MCF 10A (cell line): ENCODE data around the gene CHRNA5. TPM values are rescaled to one million over a fixed set of nuclear protein-coding genes. Genes with fewer than 3 reads are reported as not detected.

Experiments used
- BruUV-seq: library from RNA; stranded (reverse); fragments of 400-500 nt; replicated peaks from 2 replicates; lab custom pipeline; 2021; lab: Mats Ljungman, UMichigan
- CTCF ChIA-PET: fragments of 300-600 bp; sonication (Branson Sonifier 250); formaldehyde crosslinking; extraction: SDS; loops from one replicate; lab custom pipeline; 2021; ENCODE audit warnings: antibody characterized with exemption, inconsistent platforms; lab: Yijun Ruan, JAX
- POLR2A ChIA-PET: fragments of 300-600, 350-650 bp; sonication (Branson Sonifier 250); formaldehyde crosslinking; extraction: SDS; loops from one replicate; lab custom pipeline; 2020; ENCODE audit warnings: antibody characterized with exemption, inconsistent platforms; lab: Yijun Ruan, JAX
- DNase-seq: peaks from one replicate; pipeline ENCODE4 v3.0.0-alpha.2; 2018; ENCODE audit not compliant: unreplicated experiment
- H3K27ac Mint-ChIP-seq: one replicate; pipeline ENCODE4 v1.8.0; 2022; ENCODE audit warnings: mild to moderate bottlenecking, low read depth, mixed read lengths; ENCODE audit not compliant: unreplicated experiment
- H3K27me3 Mint-ChIP-seq: one replicate; pipeline ENCODE4 v1.8.0; 2022; ENCODE audit warnings: mixed read lengths; ENCODE audit not compliant: insufficient read depth, unreplicated experiment
- H3K36me3 Mint-ChIP-seq: one replicate; pipeline ENCODE4 v1.8.0; 2022; ENCODE audit warnings: mild to moderate bottlenecking, moderate library complexity, mixed read lengths; ENCODE audit not compliant: insufficient read depth, unreplicated experiment
- H3K4me1 Mint-ChIP-seq: one replicate; pipeline ENCODE4 v1.8.0; 2022; ENCODE audit warnings: mixed read lengths; ENCODE audit not compliant: insufficient read depth, unreplicated experiment
- H3K4me3 Mint-ChIP-seq: one replicate; pipeline ENCODE4 v1.8.0; 2022; ENCODE audit warnings: mild to moderate bottlenecking, moderate library complexity, mixed read lengths; ENCODE audit not compliant: unreplicated experiment
- H3K9me3 Mint-ChIP-seq: one replicate; pipeline ENCODE4 v1.8.0; 2022; ENCODE audit warnings: mixed read lengths; ENCODE audit not compliant: unreplicated experiment
- intact Hi-C: fragments of 100-400 bp; cut with micrococcal nuclease; formaldehyde crosslinking; loops from 2 replicates; pipeline ENCODE4 v1.14.1; 2022
- total RNA-seq: library from RNA; stranded (reverse); gene quantifications from 2 replicates; pipeline ENCODE4 v1.2.3, GENCODE V29; 2022
- TF ChIP-seq, protein P1 (sequence below): fragments of 200-600 bp; IDR thresholded peaks from one replicate; pipeline ENCODE4 v1.8.0; 2022; ENCODE audit warnings: antibody characterized with exemption, mild to moderate bottlenecking; ENCODE audit not compliant: unreplicated experiment

Gene CHRNA5
- total RNA-seq, 1 experiment from 2014 or later, result 2.3 TPM

DNA sequence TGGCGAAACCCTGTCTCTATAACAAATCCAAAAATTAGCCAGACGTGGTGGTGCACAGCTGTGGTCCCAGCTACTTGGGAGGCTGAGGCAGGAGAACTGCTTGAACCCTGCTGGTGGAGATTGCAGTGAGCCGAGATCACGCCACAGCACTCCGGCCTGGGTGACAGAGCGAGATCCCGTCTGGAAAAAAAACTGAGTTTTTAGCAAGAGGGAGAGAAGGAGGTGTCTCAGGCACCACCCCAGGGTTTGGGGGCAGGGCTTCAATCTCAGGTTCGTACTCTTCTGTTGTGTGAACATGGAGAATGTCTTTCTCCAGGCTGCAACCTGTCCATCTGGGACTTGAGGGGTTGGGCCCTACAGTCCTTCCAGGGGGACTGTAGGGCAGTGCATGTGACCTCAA is 52.7 kb downstream of the CHRNA5 start:
- H3K9me3 Mint-ChIP-seq, result no peaks in the 10 kb centered on the region
- no peak overlapping the region for H3K27ac Mint-ChIP-seq
- intact Hi-C loops, result loop anchor here (1.0 kb wide), 2 partner anchors 91 to 133 kb away; no protein-coding TSS in a partner anchor
- ChIA-PET CTCF (interaction anchor here (0.7 to 3.2 kb wide), 6 partner anchors 10 to 94 kb away, joined by 3 to 21 read pairs (median 4); no protein-coding TSS in a partner anchor), POLR2A (interaction anchor here (0.7 kb wide), 1 partner anchor 42 kb away, joined by 3 read pairs; no protein-coding TSS in a partner anchor)
- H3K36me3 Mint-ChIP-seq, result no peaks in the 10 kb centered on the region
- DNase-seq, result no peak
- no peak overlapping the region for H3K4me3 Mint-ChIP-seq
- no TSS peak for BruUV-seq
- no peaks in the 10 kb centered on the region for H3K4me1 Mint-ChIP-seq
- TF ChIP-seq, protein P1, sequence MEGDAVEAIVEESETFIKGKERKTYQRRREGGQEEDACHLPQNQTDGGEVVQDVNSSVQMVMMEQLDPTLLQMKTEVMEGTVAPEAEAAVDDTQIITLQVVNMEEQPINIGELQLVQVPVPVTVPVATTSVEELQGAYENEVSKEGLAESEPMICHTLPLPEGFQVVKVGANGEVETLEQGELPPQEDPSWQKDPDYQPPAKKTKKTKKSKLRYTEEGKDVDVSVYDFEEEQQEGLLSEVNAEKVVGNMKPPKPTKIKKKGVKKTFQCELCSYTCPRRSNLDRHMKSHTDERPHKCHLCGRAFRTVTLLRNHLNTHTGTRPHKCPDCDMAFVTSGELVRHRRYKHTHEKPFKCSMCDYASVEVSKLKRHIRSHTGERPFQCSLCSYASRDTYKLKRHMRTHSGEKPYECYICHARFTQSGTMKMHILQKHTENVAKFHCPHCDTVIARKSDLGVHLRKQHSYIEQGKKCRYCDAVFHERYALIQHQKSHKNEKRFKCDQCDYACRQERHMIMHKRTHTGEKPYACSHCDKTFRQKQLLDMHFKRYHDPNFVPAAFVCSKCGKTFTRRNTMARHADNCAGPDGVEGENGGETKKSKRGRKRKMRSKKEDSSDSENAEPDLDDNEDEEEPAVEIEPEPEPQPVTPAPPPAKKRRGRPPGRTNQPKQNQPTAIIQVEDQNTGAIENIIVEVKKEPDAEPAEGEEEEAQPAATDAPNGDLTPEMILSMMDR, result no peak
- peaks cover 30% of the 10 kb centered on the region for H3K27me3 Mint-ChIP-seq

DNA sequence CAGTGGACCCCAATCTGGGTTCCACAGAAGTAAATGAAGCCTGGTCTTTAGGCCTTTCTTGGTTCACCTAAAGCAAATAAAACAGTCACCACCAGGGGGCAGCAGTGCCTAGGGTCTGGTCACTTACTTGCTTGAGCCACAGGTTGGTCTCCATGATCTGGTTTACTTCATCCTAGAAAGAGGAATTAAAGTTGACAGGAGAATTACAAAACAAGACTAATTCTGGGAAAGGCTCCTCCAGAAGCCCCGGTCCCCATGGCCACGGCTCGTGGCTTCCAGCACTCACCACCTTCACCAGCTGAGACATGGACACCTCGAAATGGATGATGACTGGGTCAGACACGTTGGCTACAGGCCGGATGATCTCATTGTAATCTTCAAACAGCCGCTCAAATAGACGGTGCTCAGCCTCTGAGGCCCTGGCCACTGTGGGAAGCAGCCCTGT is 53.2 kb downstream of the CHRNA5 start:
- peaks cover 31% of the 10 kb centered on the region for H3K27me3 Mint-ChIP-seq
- intact Hi-C loops, result loop anchor here (1.0 kb wide), 2 partner anchors 91 to 133 kb away; no protein-coding TSS in a partner anchor
- H3K9me3 Mint-ChIP-seq, result no peaks in the 10 kb centered on the region
- no TSS peak for BruUV-seq
- H3K36me3 Mint-ChIP-seq, result no peaks in the 10 kb centered on the region
- POLR2A ChIA-PET, result no interaction called here
- no peak overlapping the region for H3K27ac Mint-ChIP-seq
- peak; percentile 84 for DNase-seq
- CTCF ChIA-PET, result interaction anchor here (0.6 to 3.2 kb wide), 9 partner anchors 12 to 186 kb away, joined by 3 to 21 read pairs (median 5); no protein-coding TSS in a partner anchor
- no peaks in the 10 kb centered on the region for H3K4me1 Mint-ChIP-seq
- TF ChIP-seq, protein P1, result peak; percentile 76
- no peak overlapping the region for H3K4me3 Mint-ChIP-seq

DNA sequence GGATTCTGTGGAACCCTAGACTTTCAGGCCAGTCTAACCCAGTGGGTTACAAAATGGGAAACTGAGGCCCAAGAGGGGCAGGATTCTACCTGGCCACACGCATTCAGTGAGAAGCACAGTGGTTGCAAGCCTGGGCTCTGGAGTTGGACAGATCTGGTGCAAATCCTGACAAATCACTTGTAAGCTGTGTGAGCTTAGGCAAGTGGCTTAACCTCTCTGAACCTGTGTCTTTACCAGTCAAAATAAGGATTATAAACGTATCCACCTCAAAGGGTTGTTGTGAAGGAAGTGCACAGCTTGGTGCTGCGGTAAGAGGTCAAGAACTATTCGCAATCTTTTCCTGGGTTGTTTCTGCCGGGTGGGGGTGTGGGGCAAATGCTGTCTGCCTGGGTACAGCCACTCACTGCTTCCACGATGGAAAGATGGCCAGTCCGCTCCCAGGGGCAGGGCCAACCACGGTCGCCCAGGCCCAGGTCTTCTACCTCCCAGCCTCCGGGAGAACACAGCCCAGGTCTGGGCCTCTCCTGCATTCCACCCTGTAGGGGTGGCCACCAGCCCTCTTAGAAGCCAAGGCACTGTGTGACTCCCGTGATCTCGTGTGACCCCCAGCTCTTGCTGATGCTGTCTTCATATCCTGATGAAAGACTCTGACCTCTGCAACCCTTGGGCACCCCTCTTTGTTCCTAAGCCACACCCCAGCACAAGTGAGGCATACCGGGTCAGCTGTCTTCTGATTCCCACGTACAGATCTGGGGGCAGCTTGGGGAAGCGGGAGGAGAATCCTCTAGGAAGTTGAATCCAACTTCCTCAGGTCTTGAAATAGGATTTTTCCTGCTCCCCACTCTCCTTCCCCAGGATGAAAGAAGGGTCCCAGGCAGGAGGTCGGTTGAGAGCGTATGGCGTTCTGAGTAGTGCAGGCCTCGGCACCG is 54.0 kb downstream of the CHRNA5 start:
- no peaks in the 10 kb centered on the region for H3K4me1 Mint-ChIP-seq
- peaks cover 31% of the 10 kb centered on the region for H3K27me3 Mint-ChIP-seq
- no TSS peak for BruUV-seq
- no peaks in the 10 kb centered on the region for H3K36me3 Mint-ChIP-seq
- ChIA-PET POLR2A (no interaction called here), CTCF (interaction anchor here (0.6 to 3.2 kb wide), 13 partner anchors 11 to 1655 kb away, joined by 3 to 21 read pairs (median 5); no protein-coding TSS in a partner anchor)
- no peak overlapping the region for H3K27ac Mint-ChIP-seq
- DNase-seq, result no peak
- H3K9me3 Mint-ChIP-seq, result no peaks in the 10 kb centered on the region
- TF ChIP-seq, protein P1, result no peak
- intact Hi-C loops, result no loop called here
- no peak overlapping the region for H3K4me3 Mint-ChIP-seq

DNA sequence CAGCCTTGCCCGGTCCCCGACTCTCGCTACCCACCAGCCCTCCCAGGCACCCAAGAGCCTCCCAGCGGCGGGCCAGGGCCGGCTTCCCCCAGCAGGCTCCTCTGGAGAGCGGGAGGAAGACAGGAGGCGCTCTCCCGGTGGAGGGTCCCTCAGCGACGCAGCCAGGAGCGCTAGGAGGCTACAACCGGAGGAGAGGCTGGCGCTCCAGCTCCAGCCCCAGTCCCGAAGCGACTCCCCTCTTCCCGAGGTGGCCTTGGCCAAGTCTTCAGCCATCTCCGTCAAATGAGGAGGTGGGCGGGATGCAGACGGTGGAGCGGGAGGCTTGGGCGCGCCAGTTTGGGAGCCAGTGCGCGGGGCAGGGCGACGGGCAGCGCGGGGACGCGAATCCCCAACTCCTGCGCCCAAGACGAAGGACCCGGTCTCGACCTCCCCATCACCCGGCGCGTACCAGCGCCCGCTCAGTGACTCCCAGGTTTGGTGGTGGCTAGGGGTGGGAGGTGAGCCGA is 54.8 kb downstream of the CHRNA5 start:
- peaks cover 31% of the 10 kb centered on the region for H3K27me3 Mint-ChIP-seq
- no peaks in the 10 kb centered on the region for H3K4me1 Mint-ChIP-seq
- no peak for DNase-seq
- no peaks in the 10 kb centered on the region for H3K9me3 Mint-ChIP-seq
- ChIA-PET POLR2A (no interaction called here), CTCF (interaction anchor here (0.7 to 3.2 kb wide), 6 partner anchors 10 to 130 kb away, joined by 4 to 21 read pairs (median 5); no protein-coding TSS in a partner anchor)
- H3K4me3 Mint-ChIP-seq, result no peak overlapping the region
- TF ChIP-seq, protein P1, result no peak
- intact Hi-C loops, result no loop called here
- no peaks in the 10 kb centered on the region for H3K36me3 Mint-ChIP-seq
- H3K27ac Mint-ChIP-seq, result no peak overlapping the region
- no TSS peak for BruUV-seq
